ENCODE measurements around the gene NRG2. TPM values are rescaled to one million over a fixed set of nuclear protein-coding genes. Genes with fewer than 3 reads are reported as not detected.

The NRG2 gene
- not detected for total RNA-seq

- intact Hi-C loops (cut with micrococcal nuclease), result loop anchor here (1.0 kb wide), 1 partner anchor 114 kb away; no protein-coding TSS in a partner anchor
- Mint-ChIP-seq H3K4me1 (ENCODE audit: low read depth) (peaks cover 11% of the 10 kb centered on the region), H3K27ac (no peak within 1 kb of the TSS), H3K27me3 (ENCODE audit: low read depth) (peaks cover 47% of the 10 kb centered on the region), H3K4me3 (peak within 1 kb of the TSS; percentile 70), H3K36me3 (ENCODE audit: low read depth) (no peaks in the 10 kb centered on the region), H3K9me3 (no peaks in the 10 kb centered on the region)
- DNase-seq, result peak; percentile 58
- CTCF ChIA-PET, result interaction anchor here (0.6 to 2.3 kb wide), 5 partner anchors 61 to 112 kb away, joined by 3 to 11 read pairs (median 4); no protein-coding TSS in a partner anchor
These were observed at the start of gene NRG2 for GRCh38 chr5:140042643-140043507. Gene NRG2 (minus strand): TSS chr5:140043299.

GRCh38 chr5:140090251-140090650 is 47.2 kb upstream of the NRG2 start:
- H3K36me3 Mint-ChIP-seq (ENCODE audit: low read depth), result no peaks in the 10 kb centered on the region
- no peaks in the 10 kb centered on the region for H3K4me1 Mint-ChIP-seq (ENCODE audit: low read depth)
- no peak overlapping the region for H3K4me3 Mint-ChIP-seq
- CTCF ChIA-PET, result no interaction called here
- H3K9me3 Mint-ChIP-seq, result peaks cover 15% of the 10 kb centered on the region
- H3K27me3 Mint-ChIP-seq (ENCODE audit: low read depth), result peaks cover 2% of the 10 kb centered on the region
- DNase-seq, result no peak
- intact Hi-C loops (cut with micrococcal nuclease), result no loop called here
- H3K27ac Mint-ChIP-seq, result no peak overlapping the region

GRCh38 chr5:140084541-140084940 is 41.4 kb upstream of the NRG2 start:
- H3K4me1 Mint-ChIP-seq (ENCODE audit: low read depth), result no peaks in the 10 kb centered on the region
- H3K27me3 Mint-ChIP-seq (ENCODE audit: low read depth), result peaks cover 3% of the 10 kb centered on the region
- peaks cover 3% of the 10 kb centered on the region for H3K9me3 Mint-ChIP-seq
- no peak overlapping the region for H3K27ac Mint-ChIP-seq
- H3K4me3 Mint-ChIP-seq, result no peak overlapping the region
- CTCF ChIA-PET, result interaction anchor here (0.6 to 1.1 kb wide), 2 partner anchors 11 to 29 kb away, joined by 3 read pairs; no protein-coding TSS in a partner anchor
- no peak for DNase-seq
- intact Hi-C loops (cut with micrococcal nuclease), result no loop called here
- H3K36me3 Mint-ChIP-seq (ENCODE audit: low read depth), result no peaks in the 10 kb centered on the region

GRCh38 chr5:140083650-140084049 is 40.6 kb upstream of the NRG2 start:
- no peak for DNase-seq
- Mint-ChIP-seq H3K36me3 (ENCODE audit: low read depth) (no peaks in the 10 kb centered on the region), H3K9me3 (no peaks in the 10 kb centered on the region), H3K4me1 (ENCODE audit: low read depth) (no peaks in the 10 kb centered on the region), H3K4me3 (no peak overlapping the region), H3K27ac (no peak overlapping the region), H3K27me3 (ENCODE audit: low read depth) (peaks cover 3% of the 10 kb centered on the region)
- intact Hi-C loops (cut with micrococcal nuclease), result no loop called here
- CTCF ChIA-PET, result interaction anchor here (0.9 to 1.0 kb wide), 2 partner anchors 71 to 115 kb away, joined by 3 read pairs; no protein-coding TSS in a partner anchor

- no peaks in the 10 kb centered on the region for H3K36me3 Mint-ChIP-seq (ENCODE audit: low read depth)
- DNase-seq, result no peak
- H3K27ac Mint-ChIP-seq, result no peak overlapping the region
- CTCF ChIA-PET, result interaction anchor here (0.9 to 1.0 kb wide), 2 partner anchors 72 to 114 kb away, joined by 3 read pairs; no protein-coding TSS in a partner anchor
- peaks cover 3% of the 10 kb centered on the region for H3K27me3 Mint-ChIP-seq (ENCODE audit: low read depth)
- H3K4me3 Mint-ChIP-seq, result no peak overlapping the region
- intact Hi-C loops (cut with micrococcal nuclease), result no loop called here
- H3K4me1 Mint-ChIP-seq (ENCODE audit: low read depth), result no peaks in the 10 kb centered on the region
- H3K9me3 Mint-ChIP-seq, result no peaks in the 10 kb centered on the region
These were observed 40.0 kb upstream of the NRG2 start for GRCh38 chr5:140083120-140083519.

- Mint-ChIP-seq H3K27me3 (ENCODE audit: low read depth) (peaks cover 6% of the 10 kb centered on the region), H3K36me3 (ENCODE audit: low read depth) (no peaks in the 10 kb centered on the region), H3K27ac (no peak overlapping the region), H3K4me3 (no peak overlapping the region), H3K9me3 (no peaks in the 10 kb centered on the region), H3K4me1 (ENCODE audit: low read depth) (no peaks in the 10 kb centered on the region)
- DNase-seq, result no peak
- CTCF ChIA-PET, result interaction anchor here (0.6 to 5.7 kb wide), 2 partner anchors 67 to 77 kb away, joined by 3 to 80 read pairs; no protein-coding TSS in a partner anchor
- intact Hi-C loops (cut with micrococcal nuclease), result no loop called here
These were observed 33.7 kb upstream of the NRG2 start for GRCh38 chr5:140076788-140077187.

- peaks cover 6% of the 10 kb centered on the region for H3K27me3 Mint-ChIP-seq (ENCODE audit: low read depth)
- no peaks in the 10 kb centered on the region for H3K9me3 Mint-ChIP-seq
- no peak for DNase-seq
- intact Hi-C loops (cut with micrococcal nuclease), result no loop called here
- H3K27ac Mint-ChIP-seq, result no peak overlapping the region
- H3K4me3 Mint-ChIP-seq, result no peak overlapping the region
- no peaks in the 10 kb centered on the region for H3K36me3 Mint-ChIP-seq (ENCODE audit: low read depth)
- no peaks in the 10 kb centered on the region for H3K4me1 Mint-ChIP-seq (ENCODE audit: low read depth)
- CTCF ChIA-PET, result interaction anchor here (4.8 to 5.7 kb wide), 2 partner anchors 68 to 83 kb away, joined by 43 to 80 read pairs; no protein-coding TSS in a partner anchor
These were observed 33.0 kb upstream of the NRG2 start for GRCh38 chr5:140076142-140076541.

GRCh38 chr5:140075371-140075770 is 32.3 kb upstream of the NRG2 start:
- no peak overlapping the region for H3K27ac Mint-ChIP-seq
- no peak for DNase-seq
- intact Hi-C loops (cut with micrococcal nuclease), result no loop called here
- peaks cover 3% of the 10 kb centered on the region for H3K27me3 Mint-ChIP-seq (ENCODE audit: low read depth)
- H3K9me3 Mint-ChIP-seq, result no peaks in the 10 kb centered on the region
- no peak overlapping the region for H3K4me3 Mint-ChIP-seq
- no peaks in the 10 kb centered on the region for H3K36me3 Mint-ChIP-seq (ENCODE audit: low read depth)
- H3K4me1 Mint-ChIP-seq (ENCODE audit: low read depth), result no peaks in the 10 kb centered on the region
- CTCF ChIA-PET, result interaction anchor here (0.6 to 5.7 kb wide), 6 partner anchors 28 to 95 kb away, joined by 3 to 80 read pairs (median 12); no protein-coding TSS in a partner anchor

- DNase-seq, result no peak
- Mint-ChIP-seq H3K4me3 (no peak overlapping the region), H3K9me3 (no peaks in the 10 kb centered on the region), H3K4me1 (ENCODE audit: low read depth) (no peaks in the 10 kb centered on the region), H3K27ac (no peak overlapping the region), H3K36me3 (ENCODE audit: low read depth) (no peaks in the 10 kb centered on the region), H3K27me3 (ENCODE audit: low read depth) (peaks cover 3% of the 10 kb centered on the region)
- intact Hi-C loops (cut with micrococcal nuclease), result loop anchor here (1.0 to 5.0 kb wide), 4 partner anchors 32 to 284 kb away; no protein-coding TSS in a partner anchor
- CTCF ChIA-PET, result interaction anchor here (0.6 to 5.7 kb wide), 25 partner anchors 8 to 1359 kb away, joined by 3 to 80 read pairs (median 4); partner anchors contain the start of genes CYSTM1 and PURA
These were observed 30.2 kb upstream of the NRG2 start for GRCh38 chr5:140073296-140073695.

GRCh38 chr5:140072812-140073211 is 29.7 kb upstream of the NRG2 start:
- no peaks in the 10 kb centered on the region for H3K4me1 Mint-ChIP-seq (ENCODE audit: low read depth)
- H3K36me3 Mint-ChIP-seq (ENCODE audit: low read depth), result no peaks in the 10 kb centered on the region
- DNase-seq, result no peak

GRCh38 chr5:140060816-140061215 is 17.7 kb upstream of the NRG2 start:
- H3K36me3 Mint-ChIP-seq (ENCODE audit: low read depth), result no peaks in the 10 kb centered on the region
- H3K27me3 Mint-ChIP-seq (ENCODE audit: low read depth), result peaks cover 15% of the 10 kb centered on the region
- no peak for DNase-seq
- intact Hi-C loops (cut with micrococcal nuclease), result no loop called here
- H3K4me3 Mint-ChIP-seq, result no peak overlapping the region
- no peaks in the 10 kb centered on the region for H3K9me3 Mint-ChIP-seq
- no peaks in the 10 kb centered on the region for H3K4me1 Mint-ChIP-seq (ENCODE audit: low read depth)
- CTCF ChIA-PET, result interaction anchor here (1.1 to 1.6 kb wide), 2 partner anchors 12 to 16 kb away, joined by 3 to 10 read pairs; no protein-coding TSS in a partner anchor
- H3K27ac Mint-ChIP-seq, result no peak overlapping the region

More at GRCh38 chr5:140072812-140073211, 29.7 kb upstream of the NRG2 start:
- Mint-ChIP-seq H3K27ac (no peak overlapping the region), H3K27me3 (ENCODE audit: low read depth) (peaks cover 3% of the 10 kb centered on the region), H3K4me3 (no peak overlapping the region), H3K9me3 (no peaks in the 10 kb centered on the region)
- CTCF ChIA-PET, result interaction anchor here (0.6 to 5.7 kb wide), 27 partner anchors 8 to 1358 kb away, joined by 3 to 80 read pairs (median 4); partner anchors contain the start of genes CYSTM1 and PURA
- intact Hi-C loops (cut with micrococcal nuclease), result loop anchor here (1.0 to 5.0 kb wide), 4 partner anchors 32 to 284 kb away; no protein-coding TSS in a partner anchor

- CTCF ChIA-PET, result interaction anchor here (1.0 kb wide), 1 partner anchor 14 kb away, joined by 4 read pairs; no protein-coding TSS in a partner anchor
- no peak for DNase-seq
- H3K4me1 Mint-ChIP-seq (ENCODE audit: low read depth), result no peaks in the 10 kb centered on the region
- no peak overlapping the region for H3K27ac Mint-ChIP-seq
- H3K4me3 Mint-ChIP-seq, result no peak overlapping the region
- no peaks in the 10 kb centered on the region for H3K36me3 Mint-ChIP-seq (ENCODE audit: low read depth)
- H3K27me3 Mint-ChIP-seq (ENCODE audit: low read depth), result peaks cover 18% of the 10 kb centered on the region
- no peaks in the 10 kb centered on the region for H3K9me3 Mint-ChIP-seq
- intact Hi-C loops (cut with micrococcal nuclease), result no loop called here
These were observed 15.3 kb upstream of the NRG2 start for GRCh38 chr5:140058212-140058932.

Measured in activated naive CD4-positive, alpha-beta T cell treated with anti-CD3 and anti-CD28 coated beads for 36 hours (primary cell).